Keratinocyte (primary cell): ENCODE results near the gene ARCN1. TPM values are rescaled to one million over a fixed set of nuclear protein-coding genes. Genes with fewer than 3 reads are reported as not detected.

ENCODE experiments used
- DNase-seq: peaks from one replicate; pipeline ENCODE4 v3.0.0-alpha.2; 2011; ENCODE audit warnings: low read depth, missing footprints, low spot score
- FAIRE-seq: peaks from 2 replicates; lab custom pipeline; 2011; peaks lifted over from hg19 to GRCh38; lab: Jason Lieb, UNC
- H2AFZ ChIP-seq: 2 replicates; pipeline ENCODE4 v1.6.0; 2012; ENCODE audit warnings: low read length, control low read depth, inconsistent platforms; ENCODE audit not compliant: control insufficient read depth
- H3K27ac ChIP-seq: 2 replicates; pipeline ENCODE4 v1.5.1; 2011; ENCODE audit warnings: low read length; ENCODE audit not compliant: control insufficient read depth, insufficient read depth
- H3K27me3 ChIP-seq: 3 replicates; pipeline ENCODE4 v1.6.0; 2011; ENCODE audit warnings: low read length; ENCODE audit not compliant: control insufficient read depth, insufficient read depth; ENCODE audit errors: extremely low read depth
- H3K36me3 ChIP-seq, 2 experiments: 2 replicates in 1 of 2; 3 replicates in 1 of 2; pipeline ENCODE4 v1.5.1; 2011; ENCODE audit warnings: low read length in 2 of 2, mild to moderate bottlenecking in 1 of 2; ENCODE audit not compliant: control insufficient read depth in 2 of 2, insufficient read depth in 2 of 2; ENCODE audit errors: extremely low read depth in 1 of 2
- H3K4me1 ChIP-seq: 3 replicates; pipeline ENCODE4 v1.5.1; 2011; ENCODE audit warnings: low read length; ENCODE audit not compliant: control insufficient read depth, insufficient read depth; ENCODE audit errors: extremely low read depth
- H3K4me2 ChIP-seq: 3 replicates; pipeline ENCODE4 v1.6.0; 2011; ENCODE audit warnings: low read depth, low read length; ENCODE audit not compliant: control insufficient read depth, insufficient read depth; ENCODE audit errors: extremely low read depth
- H3K4me3 ChIP-seq, 3 experiments: fragments of 200-600 bp in 1 of 3; sonication (generic) in 1 of 3; 2 replicates in 2 of 3; 3 replicates in 1 of 3; pipeline ENCODE4 v1.5.1; 2011 to 2016; ENCODE audit warnings: low read length in 3 of 3, mild to moderate bottlenecking in 3 of 3, control low read depth in 2 of 3, inconsistent platforms in 1 of 3, low read depth in 1 of 3, mixed read lengths in 1 of 3, mixed run types in 1 of 3, moderate library complexity in 1 of 3; ENCODE audit not compliant: control insufficient read depth in 2 of 3, insufficient read depth in 2 of 3; ENCODE audit errors: extremely low read depth in 1 of 3
- H3K79me2 ChIP-seq: 2 replicates; pipeline ENCODE4 v1.6.0; 2012; ENCODE audit warnings: low read length; ENCODE audit not compliant: control insufficient read depth, insufficient read depth
- H3K9ac ChIP-seq: 3 replicates; pipeline ENCODE4 v1.6.0; 2011; ENCODE audit warnings: low read length; ENCODE audit not compliant: control insufficient read depth, insufficient read depth; ENCODE audit errors: extremely low read depth
- H3K9me1 ChIP-seq: 3 replicates; pipeline ENCODE4 v1.6.0; 2011; ENCODE audit warnings: low read length; ENCODE audit not compliant: control insufficient read depth, insufficient read depth; ENCODE audit errors: extremely low read depth
- H3K9me3 ChIP-seq: 2 replicates; pipeline ENCODE4 v1.5.1; 2012; ENCODE audit warnings: low read depth, low read length; ENCODE audit not compliant: control insufficient read depth
- H4K20me1 ChIP-seq: 3 replicates; pipeline ENCODE4 v1.6.0; 2011; ENCODE audit warnings: low read length; ENCODE audit not compliant: control insufficient read depth, insufficient read depth; ENCODE audit errors: extremely low read depth
- EZH2 ChIP-seq: IDR thresholded peaks from one replicate; pipeline ENCODE4 v1.6.1; 2012; ENCODE audit warnings: inconsistent platforms, mild to moderate bottlenecking, low read length, moderate library complexity
- dilution Hi-C: fragments of 300-500 bp; cut with MboI; formaldehyde crosslinking; loops from one replicate; pipeline ENCODE4 v1.7.0; 2020; ENCODE audit warnings: low sequenced_read_pairs; ENCODE audit not compliant: extremely low pct_ligation_motif_present
- polyA plus RNA-seq, 5 experiments: library from polyadenylated mRNA; depleted of rRNA in 3 of 5; stranded (reverse) in 3 of 5; stranded (forward) in 1 of 5; unstranded in 1 of 5; fragments of >200 nt; gene quantifications; 1 replicate in 1 of 5; 2 replicates in 3 of 5; 3 replicates in 1 of 5; pipeline versions ENCODE4 v1.2.1 to v1.2.3, GENCODE V29; 2011 to 2012; ENCODE audit warnings: missing spikeins in 2 of 5, low read depth in 1 of 5, low replicate concordance in 1 of 5
- TF ChIP-seq, protein P1 (sequence below), 3 experiments: IDR thresholded peaks in 1 of 3; conservative IDR thresholded peaks in 1 of 3; optimal IDR thresholded peaks in 1 of 3; 2 replicates in 2 of 3; 3 replicates in 1 of 3; pipeline versions ENCODE3 to v1.5.1; 2011; ENCODE audit warnings: low read length in 3 of 3, mild to moderate bottlenecking in 3 of 3, moderate library complexity in 2 of 3, control low read depth in 1 of 3, inconsistent platforms in 1 of 3; ENCODE audit not compliant: insufficient read depth in 2 of 3; ENCODE audit errors: extremely low read depth in 1 of 3

The ARCN1 gene
- polyA plus RNA-seq, 1 donor (not counting 4 experiments of a cell fraction or from before 2014, with no cell fraction given) = 150 TPM

DNA sequence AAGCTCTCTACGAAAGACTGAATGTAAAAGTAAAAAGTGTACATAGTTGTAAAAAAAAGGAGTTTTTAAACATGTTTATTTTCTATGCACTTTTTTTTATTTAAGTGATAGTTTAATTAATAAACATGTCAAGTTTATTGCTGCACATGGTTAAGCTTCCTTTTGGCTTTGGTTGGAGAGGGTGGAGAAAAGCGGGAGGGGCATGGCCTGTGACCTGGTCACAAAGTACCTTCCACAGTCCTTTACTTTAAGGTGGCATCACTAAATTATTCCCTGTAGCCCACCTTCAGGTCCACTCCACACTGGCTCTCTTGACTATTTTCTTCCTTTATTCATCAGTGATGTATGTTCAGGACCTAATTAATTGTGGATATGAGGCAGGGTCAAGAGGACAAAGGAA lies 45.5 kb upstream of the ARCN1 start:
- H3K4me2 ChIP-seq = no peak overlapping the region
- no peaks in the 10 kb centered on the region for H3K79me2 ChIP-seq
- peaks cover 1% of the 10 kb centered on the region for H3K4me1 ChIP-seq
- H2AFZ ChIP-seq = no peak overlapping the region
- dilution Hi-C loops = no loop called here
- DNase-seq = no peak
- FAIRE-seq = no peak
- TF ChIP-seq, protein P1, sequence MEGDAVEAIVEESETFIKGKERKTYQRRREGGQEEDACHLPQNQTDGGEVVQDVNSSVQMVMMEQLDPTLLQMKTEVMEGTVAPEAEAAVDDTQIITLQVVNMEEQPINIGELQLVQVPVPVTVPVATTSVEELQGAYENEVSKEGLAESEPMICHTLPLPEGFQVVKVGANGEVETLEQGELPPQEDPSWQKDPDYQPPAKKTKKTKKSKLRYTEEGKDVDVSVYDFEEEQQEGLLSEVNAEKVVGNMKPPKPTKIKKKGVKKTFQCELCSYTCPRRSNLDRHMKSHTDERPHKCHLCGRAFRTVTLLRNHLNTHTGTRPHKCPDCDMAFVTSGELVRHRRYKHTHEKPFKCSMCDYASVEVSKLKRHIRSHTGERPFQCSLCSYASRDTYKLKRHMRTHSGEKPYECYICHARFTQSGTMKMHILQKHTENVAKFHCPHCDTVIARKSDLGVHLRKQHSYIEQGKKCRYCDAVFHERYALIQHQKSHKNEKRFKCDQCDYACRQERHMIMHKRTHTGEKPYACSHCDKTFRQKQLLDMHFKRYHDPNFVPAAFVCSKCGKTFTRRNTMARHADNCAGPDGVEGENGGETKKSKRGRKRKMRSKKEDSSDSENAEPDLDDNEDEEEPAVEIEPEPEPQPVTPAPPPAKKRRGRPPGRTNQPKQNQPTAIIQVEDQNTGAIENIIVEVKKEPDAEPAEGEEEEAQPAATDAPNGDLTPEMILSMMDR (optimal IDR thresholded peaks at IDR 0.05 in 1 of 3, IDR thresholded peaks at IDR 0.05 in 1 of 3, conservative IDR thresholded peaks at IDR 0.05 in 1 of 3; ENCODE audit: extremely low read depth in 1 of 3, insufficient read depth in 2 of 3, low read length in 3 of 3) = no peak
- no peak for TF ChIP-seq EZH2
- H3K27ac ChIP-seq = no peak overlapping the region
- H4K20me1 ChIP-seq = no peaks in the 10 kb centered on the region
- H3K9me3 ChIP-seq = no peaks in the 10 kb centered on the region
- H3K9ac ChIP-seq = no peak overlapping the region
- H3K27me3 ChIP-seq = no peaks in the 10 kb centered on the region
- peaks cover 20 to 29% of the 10 kb centered on the region in 2 experiments for H3K36me3 ChIP-seq
- H3K9me1 ChIP-seq = no peaks in the 10 kb centered on the region
- H3K4me3 ChIP-seq = no peak overlapping the region

DNA sequence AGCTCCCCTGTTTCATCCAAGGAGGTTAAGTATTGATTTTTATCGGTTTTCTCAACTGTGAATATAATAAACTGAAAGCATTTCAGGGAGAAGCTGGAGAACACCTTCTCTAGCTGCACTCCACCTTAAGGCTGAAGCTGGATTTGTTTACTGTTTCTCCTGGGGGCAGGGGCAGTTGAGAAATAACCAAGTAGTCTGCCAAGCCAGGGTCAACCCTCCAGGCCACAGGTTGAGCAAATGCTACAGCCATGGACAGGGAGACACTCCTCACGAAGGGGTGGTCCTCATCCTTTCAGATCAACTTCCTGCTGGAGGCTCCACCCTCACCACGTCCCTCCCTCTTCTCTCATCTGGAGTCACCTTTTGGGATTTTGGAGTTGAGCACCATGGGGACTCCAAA lies 45.1 kb upstream of the ARCN1 start, which contains the start of gene TTC36:
TTC36 (plus strand) TSS at position 366 of the 400 bp plus-strand sequence; CDS start at position 387, 21 bp downstream.
- dilution Hi-C loops = no loop called here
- Histone ChIP-seq H3K4me1 (peaks cover 2% of the 10 kb centered on the region), H3K4me3 (no peak within 1 kb of the TSS), H2AFZ (no peak within 1 kb of the TSS), H3K36me3 (peaks cover 16 to 25% of the 10 kb centered on the region in 2 experiments), H3K9me3 (no peaks in the 10 kb centered on the region), H4K20me1 (no peaks in the 10 kb centered on the region), H3K79me2 (no peaks in the 10 kb centered on the region), H3K9ac (no peak within 1 kb of the TSS), H3K27ac (no peak within 1 kb of the TSS), H3K27me3 (no peaks in the 10 kb centered on the region), H3K4me2 (no peak within 1 kb of the TSS), H3K9me1 (no peaks in the 10 kb centered on the region)
- DNase-seq (no peak), FAIRE-seq (no peak)
- TF ChIP-seq, protein P1 (optimal IDR thresholded peaks at IDR 0.05 in 1 of 3, IDR thresholded peaks at IDR 0.05 in 1 of 3, conservative IDR thresholded peaks at IDR 0.05 in 1 of 3; ENCODE audit: extremely low read depth in 1 of 3, insufficient read depth in 2 of 3, low read length in 3 of 3) = no peak
- TF ChIP-seq EZH2 = no peak
